HK-2 (cell line): Measurements from ENCODE around the gene LPCAT1.

Source experiments
- DNase-seq: peaks from one replicate; pipeline ENCODE4 v3.0.0-alpha.2; 2018; ENCODE audit not compliant: unreplicated experiment

LPCAT1 gene

DNA sequence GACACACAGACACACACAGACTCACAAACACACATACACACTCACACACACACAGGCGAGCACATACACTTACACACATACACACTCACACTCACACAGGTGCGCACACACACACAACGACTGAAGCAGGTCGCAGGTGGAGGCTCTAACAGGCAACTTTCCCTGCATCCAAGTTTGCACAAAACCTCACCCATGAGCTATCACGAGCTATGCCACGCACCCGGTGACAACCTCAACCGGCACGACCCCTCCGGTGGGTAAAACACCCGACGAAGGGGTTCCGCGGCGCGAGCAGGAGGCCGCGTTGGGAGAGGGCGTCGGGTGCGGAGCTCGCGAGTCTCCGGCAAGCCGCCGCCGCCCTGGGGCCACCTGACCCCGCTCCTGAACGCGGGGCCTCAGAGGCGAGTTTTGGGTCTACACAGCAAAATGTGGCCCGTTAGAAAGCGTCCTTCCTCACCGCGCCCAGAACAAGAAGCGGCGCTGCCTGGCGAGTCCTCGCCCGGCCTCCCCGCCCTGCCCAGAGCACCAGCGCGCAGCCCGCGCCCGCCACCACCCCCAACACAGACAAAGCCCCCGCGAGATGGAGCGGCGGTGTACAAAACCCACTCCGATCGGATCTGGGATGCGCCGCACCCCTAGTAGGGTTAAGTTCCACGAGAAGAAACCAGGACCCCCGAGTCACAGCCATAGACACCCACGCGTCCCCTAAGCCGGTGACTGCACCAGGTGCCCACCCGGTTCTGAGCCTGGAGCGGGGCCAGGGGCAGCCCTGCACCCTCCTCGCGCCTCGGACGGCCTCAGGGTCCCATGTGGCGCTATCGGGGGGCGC is 79.2 kb downstream of the LPCAT1 start:
- no peak for DNase-seq

DNA sequence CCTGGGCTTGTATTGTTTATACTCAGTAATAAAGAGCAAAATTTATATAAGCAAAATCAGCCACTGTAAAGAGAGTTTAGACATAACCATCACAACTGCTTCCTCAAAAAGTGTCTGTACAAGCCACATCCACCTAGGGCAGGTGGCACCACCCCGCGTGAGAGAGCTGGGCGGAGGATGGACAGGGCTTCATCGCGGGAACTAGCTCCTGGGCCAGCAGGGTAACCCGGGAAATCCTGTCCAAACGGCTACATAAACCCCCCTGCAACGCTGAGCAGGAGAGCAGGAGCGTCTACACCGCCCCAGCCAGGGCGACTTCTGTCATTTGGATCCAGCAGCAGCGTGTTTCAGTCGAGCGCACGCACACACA is 79.8 kb downstream of the LPCAT1 start:
- no peak for DNase-seq

DNA sequence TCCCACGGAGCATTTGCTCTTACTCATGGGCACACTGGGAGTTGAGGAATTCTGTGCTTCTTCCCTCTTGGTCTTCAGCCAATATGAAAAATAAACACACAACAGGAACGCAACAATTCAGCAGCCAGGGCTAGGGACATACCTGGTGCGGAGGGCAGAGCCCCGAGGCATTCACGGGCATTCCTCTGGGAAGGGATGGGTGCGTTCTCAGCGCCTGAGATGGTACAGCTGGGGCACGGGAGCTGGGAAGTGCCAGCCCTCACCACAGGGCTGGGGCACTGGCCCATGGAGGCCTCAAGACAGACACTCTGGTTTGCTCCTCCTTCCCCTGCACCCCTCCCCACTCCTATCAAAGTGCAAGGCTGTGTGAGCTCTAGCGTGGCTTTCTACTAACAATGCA is 80.6 kb downstream of the LPCAT1 start:
- DNase-seq: no peak

DNA sequence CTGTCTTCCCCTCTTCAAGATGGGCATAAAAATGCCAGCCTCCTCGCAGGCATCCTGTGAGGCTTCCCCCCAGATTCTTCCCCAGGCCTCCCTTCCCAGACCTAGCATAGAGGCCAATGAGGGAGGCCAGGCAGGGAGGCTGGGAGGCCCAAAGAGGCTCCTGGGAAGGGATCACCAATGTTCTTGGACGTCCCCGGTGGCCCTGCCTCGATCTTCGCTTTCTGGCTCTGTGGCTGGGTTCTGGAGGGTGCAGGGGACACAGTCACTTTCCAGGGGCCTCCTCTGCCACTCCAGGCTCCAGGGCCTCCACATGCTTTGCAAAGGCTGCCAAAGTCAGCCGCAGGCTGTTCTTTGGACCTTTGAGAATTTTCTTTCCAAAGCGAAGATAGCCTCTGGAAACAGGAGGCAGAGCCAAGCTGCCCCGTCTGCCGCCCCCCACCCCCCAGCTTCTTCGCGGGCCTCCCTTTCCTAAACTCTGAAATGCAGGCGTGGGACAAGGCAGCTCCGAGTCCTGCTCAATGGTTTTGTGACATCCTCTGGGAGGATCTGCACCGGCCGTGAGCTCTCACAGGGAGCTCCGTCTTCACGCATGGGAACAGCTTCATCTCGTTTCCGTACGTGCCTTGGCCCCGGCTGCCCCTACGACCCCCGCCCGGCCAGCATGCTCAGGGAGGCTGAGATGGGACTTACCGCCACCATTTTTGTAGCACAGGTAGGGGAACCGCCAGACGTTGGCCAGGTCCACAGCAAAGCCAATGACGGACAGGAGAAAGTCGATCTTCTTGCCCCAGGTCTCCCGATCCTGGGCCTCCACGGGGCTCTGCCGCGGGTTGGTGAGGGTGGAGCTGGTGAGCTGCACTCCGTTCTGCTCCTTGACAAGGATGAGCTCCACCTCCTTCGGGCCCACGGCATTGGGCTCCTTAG is 81.3 kb downstream of the LPCAT1 start:
- DNase-seq: no peak

DNA sequence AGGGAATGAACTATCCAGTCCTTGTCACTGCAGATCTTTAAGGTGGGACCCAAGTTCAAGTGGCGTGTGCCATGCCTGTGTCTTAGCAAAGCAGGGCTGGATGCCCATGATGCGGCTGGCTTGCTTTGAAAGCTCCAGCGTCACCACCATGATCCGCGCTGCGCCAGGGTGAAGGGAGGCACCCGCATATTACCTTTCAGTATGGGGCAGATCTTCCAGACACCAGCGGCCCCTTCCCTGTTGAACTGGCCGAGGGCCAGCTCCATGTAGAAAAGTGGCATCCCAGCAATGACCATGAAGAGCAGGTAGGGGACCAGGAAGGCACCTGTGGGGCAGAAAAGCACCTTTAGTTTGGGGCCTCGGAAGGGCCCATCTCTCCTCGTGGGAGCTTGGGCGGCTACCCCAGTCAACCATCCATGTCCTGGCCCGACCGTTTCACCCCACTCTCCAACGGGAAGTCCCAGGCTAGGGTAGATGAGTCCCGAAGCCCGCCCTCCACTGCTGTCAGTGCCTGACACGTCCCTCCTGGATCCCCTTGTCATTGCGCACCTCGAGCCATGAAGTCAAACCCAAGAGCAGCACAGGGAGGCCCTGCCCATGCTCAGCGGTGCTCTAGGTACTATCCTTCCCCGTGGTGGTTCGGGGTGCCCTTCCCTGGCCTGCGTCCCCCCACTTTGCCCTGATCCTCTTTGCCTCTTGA is 82.4 kb downstream of the LPCAT1 start:
- no peak for DNase-seq

DNA sequence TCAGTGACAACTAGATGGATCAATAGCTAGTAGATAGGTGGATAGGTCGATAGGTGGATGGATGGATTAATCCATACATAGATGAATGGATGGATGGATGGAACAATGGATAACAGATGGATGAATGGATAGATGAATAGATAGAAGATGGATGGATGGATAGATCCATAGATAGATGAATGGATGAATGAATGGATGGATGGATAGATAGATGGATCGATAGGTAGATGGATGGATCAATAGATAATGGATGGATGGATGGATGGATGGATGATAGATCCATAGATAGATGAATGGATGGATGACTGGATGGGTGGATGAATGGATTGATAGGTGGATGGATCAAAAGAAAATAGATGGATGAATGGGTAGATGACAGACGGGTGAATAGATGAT is 83.7 kb downstream of the LPCAT1 start:
- DNase-seq: no peak

DNA sequence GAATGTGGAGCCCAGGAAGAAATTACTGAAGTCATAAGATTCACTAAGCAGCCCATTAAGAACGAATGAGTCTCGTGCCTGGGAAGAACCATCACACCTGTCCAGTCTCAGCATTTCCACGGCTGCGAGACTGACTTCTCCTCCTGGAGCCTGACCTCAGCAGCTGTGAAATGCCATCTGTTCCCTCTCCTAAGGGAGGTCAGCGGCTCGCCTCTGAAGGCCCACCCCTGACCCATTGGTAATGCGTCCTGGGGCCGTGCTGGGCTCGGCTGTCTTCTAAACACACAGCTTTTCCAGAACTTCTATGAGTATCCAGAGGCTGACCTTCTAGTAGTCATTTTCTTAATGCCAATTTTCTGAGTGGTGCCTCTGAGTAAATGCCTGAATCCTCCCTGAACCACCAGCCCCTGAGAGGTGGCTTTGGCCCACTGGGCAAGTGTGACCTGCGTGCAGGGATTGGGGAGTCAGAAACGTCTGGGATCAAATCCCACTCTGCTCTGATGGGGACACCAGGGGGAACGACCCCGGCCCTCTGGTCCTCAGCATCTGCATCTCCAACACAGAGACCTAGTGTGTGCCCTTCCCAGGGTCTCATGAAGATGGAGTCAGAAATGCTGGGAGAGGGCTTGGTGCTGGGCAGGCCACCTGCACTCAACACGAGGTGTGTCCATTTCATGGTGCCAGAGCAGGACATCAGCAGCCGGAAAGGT is 84.2 kb downstream of the LPCAT1 start:
- DNase-seq: no peak

DNA sequence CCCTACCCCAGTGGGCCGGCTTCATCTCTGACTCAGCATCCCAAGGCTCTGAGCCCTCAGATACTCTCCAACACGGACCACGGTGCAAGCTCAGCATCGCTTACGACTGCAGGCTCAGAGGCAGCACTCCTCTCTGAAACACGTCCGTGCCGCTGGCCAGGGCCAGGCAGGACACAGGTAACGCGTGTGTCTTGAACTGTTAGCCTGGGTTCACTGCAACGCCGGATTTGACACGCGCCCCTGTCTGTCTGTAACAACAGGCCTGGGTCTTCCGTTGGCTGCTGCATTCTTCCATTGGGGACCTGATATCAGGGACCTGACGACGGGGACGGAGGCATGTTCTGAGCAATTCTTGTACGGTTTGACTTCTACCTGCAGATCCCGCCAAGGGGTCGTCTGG is 84.9 kb downstream of the LPCAT1 start:
- no peak for DNase-seq

DNA sequence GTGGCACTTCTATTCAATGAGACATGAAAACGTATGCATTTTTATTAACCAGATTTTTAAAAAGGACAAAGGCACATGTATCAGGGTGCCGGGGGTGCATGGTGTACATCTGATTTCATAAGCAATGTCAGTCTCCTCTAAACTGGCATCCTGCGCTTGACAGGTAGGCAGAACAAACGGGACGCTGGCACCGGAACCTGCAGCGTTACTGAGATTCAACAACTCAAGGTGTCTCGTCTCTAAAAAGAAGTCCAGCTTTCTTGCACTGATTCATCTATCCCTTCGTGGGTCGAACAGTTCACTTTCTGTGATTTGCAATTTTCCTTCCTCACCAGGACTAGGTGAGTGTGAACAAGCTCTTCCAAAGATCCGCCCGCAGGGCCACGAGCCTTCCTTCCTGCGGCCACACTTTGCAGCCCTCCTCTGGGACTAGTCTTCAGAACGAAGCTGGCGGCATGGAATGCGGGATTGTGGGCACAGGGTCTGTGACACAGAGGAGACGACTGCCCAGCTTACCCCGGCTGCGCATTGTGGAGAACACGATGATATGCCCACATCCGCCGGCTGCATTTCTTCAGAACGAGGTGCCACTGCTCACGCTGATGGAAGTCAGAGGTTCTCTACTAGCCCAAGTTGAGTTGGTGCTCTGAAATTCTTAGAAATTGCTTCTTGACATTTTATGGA is 85.7 kb downstream of the LPCAT1 start:
- DNase-seq: no peak

DNA sequence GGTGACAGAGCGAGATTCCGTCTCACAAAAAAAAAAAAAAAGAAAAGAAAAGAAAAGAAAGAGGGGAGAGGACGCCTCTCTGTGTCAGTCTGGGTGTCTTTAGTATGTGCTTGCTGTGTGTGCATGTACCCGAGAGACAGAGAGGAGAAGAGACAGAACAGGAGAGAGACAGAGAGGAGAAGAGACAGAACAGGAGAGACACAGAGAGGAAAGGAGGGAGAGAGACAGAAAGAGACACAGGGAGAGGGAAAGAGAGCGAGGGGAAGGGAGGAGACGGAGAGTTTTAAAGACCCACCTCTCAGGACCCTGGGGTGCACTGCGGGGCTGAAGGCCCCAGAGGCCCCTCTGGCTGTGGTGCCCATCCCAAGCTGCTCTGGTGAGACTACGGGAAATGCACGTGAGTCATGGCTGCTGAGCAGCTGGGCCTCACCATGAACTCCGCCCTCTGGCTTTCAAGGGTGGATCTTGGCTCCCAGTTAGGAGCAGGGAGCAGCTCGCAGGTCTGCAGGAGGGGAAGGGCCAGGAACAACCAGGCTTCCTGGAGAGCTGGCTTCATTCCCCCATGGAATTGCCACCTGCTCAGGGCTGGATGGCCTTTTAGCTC is 86.4 kb downstream of the LPCAT1 start:
- peak; percentile 51 for DNase-seq

DNA sequence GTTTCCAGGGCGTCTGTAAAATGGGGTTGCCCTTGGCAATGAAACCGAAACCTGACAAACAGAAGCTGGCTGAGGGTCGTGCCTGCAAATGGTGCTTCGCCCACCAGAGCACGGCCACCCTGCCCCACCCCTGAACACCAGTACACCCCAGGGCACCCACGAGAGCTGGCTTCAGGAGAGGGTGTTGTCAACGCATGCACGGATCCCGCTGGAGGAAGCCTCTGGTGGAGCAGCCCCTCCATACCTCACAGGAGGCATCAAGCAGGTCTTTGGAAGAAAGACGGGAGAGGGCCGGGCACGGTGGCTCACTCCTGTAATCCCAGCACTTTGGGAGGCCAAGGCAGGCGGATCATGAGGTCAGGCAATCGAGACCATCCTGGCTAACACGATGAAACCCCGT is 87.1 kb downstream of the LPCAT1 start:
- DNase-seq: no peak

DNA sequence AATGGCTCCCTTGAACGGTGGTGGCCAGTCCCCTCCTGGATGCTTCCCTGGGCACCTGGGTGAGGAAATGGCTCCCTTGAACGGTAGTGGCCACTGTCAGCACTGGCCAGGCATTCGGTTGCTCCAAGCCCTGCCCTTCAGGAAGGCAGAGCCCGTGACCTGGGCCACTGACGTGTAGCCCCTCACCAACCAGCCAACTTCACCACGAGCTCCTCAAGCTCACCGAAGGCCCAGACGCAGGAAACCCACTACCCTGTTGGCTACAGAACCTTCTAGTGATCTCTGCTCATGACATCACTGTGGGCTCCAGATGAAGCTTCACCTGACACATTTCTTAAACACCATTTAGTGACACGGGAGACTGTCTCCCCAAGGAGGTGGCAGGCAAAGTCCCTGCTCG is 87.7 kb downstream of the LPCAT1 start:
- no peak for DNase-seq

DNA sequence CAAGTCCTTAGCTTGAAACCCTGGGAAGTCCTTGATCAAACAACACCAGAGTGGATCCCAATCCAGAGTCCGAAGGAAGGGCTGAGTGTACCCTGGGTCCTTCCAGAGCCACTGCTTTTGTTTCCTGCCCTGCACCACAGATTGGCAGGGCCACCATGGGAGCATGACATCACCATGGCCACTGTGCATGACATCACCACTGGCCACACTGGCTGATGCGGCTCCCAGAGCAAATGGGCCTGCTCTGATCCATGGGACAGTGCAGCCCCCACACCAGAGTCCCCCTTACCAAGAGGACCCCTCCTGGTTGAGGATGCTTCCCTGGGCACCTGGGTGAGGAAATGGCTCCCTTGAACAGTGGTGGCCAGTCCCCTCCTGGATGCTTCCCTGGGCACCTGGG is 88.4 kb downstream of the LPCAT1 start:
- no peak for DNase-seq

DNA sequence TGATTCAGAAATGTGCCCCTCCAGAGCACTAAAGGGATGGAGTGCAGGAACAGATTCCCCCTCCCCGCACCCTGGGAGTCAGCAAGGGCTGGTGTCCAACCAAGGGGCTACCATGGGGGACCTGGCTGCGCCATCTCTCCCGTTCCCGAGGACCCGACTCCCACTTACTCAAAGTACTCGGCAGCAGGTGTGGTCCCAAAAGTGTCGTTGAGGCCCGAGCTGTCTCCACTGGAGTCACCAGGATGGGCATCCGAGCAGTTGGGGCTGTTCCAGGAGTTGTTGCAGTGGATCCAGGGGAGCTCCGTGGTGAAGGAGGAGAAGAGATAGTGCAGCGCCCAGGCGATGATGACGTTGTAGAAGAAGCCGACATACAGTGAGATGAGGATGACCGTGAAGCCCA is 91.5 kb downstream of the LPCAT1 start:
- DNase-seq: no peak

DNA sequence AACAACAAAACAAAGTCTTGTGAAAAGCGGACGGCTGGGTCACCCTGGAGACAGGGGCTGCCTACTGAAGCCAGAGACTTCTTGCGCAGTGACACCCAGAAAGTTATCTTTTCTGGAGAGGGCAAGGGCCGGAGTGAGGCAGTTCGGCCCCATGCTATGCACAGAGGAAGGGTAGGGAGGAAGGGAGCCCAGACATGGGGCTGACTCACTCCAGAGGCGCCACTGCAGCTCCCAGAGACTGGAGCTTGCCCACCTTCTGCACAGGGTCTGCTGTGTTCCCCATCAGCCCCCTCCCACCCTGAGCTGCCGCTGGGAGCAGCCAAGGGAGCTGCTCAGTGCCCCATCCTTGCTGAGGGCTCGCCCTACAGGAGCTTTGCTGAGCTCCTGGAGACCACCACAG is 91.9 kb downstream of the LPCAT1 start:
- no peak for DNase-seq

DNA sequence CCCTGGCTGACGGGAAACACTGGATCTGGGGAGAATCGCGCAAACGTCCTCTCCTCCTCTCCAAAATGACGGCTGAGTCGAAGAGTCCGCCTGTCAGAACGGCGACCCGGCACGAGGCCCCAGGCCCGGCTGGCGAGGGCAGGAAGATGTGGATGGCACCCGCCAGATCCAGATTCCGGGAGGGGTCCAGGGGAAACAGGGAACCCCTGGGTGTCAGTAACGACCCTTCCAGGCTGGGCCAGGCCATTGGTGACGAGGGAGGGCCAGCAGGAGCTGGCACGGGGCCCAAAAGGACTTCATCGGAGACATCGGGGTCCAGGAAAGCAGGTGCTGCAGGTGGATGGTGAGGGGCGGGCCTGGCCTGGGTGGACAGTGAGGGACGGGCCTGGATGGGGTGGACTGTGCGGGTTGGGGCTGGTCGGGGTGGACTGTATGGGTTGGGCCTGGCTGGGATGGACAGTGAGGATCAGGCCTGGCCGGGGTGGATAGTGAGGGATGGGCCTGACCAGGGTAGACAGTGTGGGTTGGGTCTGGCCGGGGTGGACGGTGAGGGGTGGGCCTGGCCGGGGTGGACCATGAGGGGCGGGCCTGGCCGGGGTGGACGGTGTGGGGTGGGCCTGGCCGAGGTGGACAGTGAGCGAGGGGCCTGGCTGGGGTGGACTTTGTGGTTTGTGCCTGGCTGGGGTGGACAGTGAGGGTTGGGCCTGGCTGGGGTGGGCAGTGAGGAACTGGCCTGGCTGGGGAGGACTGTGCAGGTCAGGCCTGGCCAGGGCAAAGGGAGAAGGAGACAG is 92.5 kb downstream of the LPCAT1 start:
- no peak for DNase-seq

DNA sequence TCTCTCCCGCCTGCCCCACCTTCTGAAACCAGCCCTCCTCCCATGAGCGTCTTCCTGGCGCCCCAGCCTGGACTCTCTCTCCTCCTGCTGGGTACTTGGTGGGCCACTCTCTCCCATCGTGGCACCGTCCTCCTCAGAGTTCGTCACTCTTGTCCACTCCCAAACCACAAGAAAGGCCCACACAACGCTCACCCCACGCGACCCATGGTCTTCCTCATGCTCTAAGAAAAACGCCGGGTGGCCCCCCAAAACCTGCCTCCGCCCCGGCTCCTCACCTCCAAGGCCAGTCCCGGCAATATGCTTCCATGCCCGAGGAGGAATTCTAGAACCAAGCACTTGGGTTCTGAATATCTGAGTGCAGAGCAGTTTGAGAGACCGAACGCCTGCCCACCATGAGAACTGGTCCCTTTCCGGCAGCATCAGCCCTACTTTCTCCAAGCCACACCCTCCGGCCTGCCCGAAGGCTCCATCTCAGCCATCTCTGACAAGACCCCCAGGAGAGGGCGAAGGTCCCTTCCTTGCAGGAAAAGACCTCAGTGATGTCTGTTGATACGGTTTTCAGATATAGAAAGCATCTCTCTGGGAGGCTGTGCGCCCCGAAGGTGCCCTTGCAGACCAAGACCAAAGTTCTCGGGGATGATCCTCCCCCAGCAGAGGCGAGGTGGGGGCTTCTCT is 93.5 kb downstream of the LPCAT1 start:
- no peak for DNase-seq

DNA sequence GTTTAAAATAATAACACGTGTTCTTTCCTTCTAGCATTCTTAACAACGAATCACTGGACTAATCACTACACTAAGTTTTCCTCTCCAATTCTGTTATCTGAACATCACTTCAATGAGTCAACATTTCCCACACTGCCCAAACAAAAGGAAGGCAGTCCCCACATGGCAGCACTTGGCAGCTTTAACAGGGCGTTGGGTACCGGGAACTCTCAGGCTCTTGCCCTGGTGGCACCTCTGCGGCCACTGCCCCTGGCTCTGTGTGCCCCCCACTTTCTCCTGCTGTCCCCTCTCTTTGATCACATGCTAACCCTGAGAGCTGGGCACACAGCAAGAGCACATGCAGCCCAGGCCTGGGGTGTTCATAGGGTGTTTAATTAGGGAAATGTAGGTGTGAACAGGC is 94.3 kb downstream of the LPCAT1 start:
- DNase-seq: no peak

DNA sequence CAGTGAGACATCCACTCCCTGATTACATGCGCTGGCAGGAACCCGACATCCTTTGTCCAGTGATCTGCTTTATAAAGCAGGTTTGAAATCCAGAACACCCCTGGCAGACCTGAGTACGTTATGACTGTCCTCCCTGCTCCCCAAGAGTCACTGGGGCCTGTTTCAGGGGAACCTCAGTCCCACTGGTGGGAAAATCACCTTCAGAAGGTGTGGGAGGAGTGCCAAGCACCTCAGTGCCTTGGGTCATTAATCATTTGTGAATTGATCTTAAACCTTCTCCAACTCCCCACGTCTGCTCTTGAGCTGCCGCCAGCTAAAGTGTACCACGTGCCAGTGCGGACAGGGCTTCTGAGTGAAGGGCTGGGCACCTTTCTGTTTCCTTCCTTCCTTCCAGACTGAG is 94.7 kb downstream of the LPCAT1 start:
- DNase-seq: no peak
